Right atrium auricular region (tissue), 2 donors: ENCODE measurements around the gene NUMB. TPM values are rescaled to one million over a fixed set of nuclear protein-coding genes. Genes with fewer than 3 reads are reported as not detected.

Source experiments
- DNase-seq: peaks from one replicate; pipeline ENCODE4 v3.0.0-alpha.2; 2019; ENCODE audit warnings: low spot score
- H3K27ac ChIP-seq, 2 donors: fragments of 200-600 bp; sonication (generic); 1 replicate in 1 of 2; 2 replicates in 1 of 2; pipeline ENCODE4 v1.5.1; 2016 to 2019
- H3K27me3 ChIP-seq, 2 donors: fragments of 200-600 bp; sonication (generic); one replicate each; pipeline versions ENCODE4 v1.5.1 to v1.6.0; 2017 to 2019
- H3K36me3 ChIP-seq: fragments of 200-600 bp; sonication (generic); one replicate; pipeline ENCODE4 v1.5.1; 2016
- H3K4me1 ChIP-seq, 2 donors: fragments of 200-600 bp; sonication (generic); one replicate each; pipeline versions ENCODE4 v1.5.1 to v1.6.0; 2017 to 2019
- H3K4me3 ChIP-seq, 2 donors: fragments of 200-600 bp; sonication (generic); 1 replicate in 1 of 2; 2 replicates in 1 of 2; pipeline ENCODE4 v1.5.1; 2017 to 2019; ENCODE audit warnings: mild to moderate bottlenecking in 1 of 2, moderate library complexity in 1 of 2
- H3K9me3 ChIP-seq, 2 donors: fragments of 200-600 bp; sonication (generic); one replicate each; pipeline ENCODE4 v1.5.1; 2019
- CTCF ChIP-seq, 2 donors: fragments of 200-600 bp; sonication (generic); IDR thresholded peaks; one replicate each; pipeline ENCODE4 v1.5.1; 2019; ENCODE audit warnings: antibody characterized with exemption in 2 of 2
- total RNA-seq, 2 donors: library from RNA; depleted of rRNA; stranded (reverse); fragments of >200 nt; gene quantifications; one replicate each; pipeline ENCODE4 v1.1.0, GENCODE V29; 2016

The NUMB gene
- total RNA-seq, 2 donors from 2014 or later = 24.6 to 31.9 TPM

DNA sequence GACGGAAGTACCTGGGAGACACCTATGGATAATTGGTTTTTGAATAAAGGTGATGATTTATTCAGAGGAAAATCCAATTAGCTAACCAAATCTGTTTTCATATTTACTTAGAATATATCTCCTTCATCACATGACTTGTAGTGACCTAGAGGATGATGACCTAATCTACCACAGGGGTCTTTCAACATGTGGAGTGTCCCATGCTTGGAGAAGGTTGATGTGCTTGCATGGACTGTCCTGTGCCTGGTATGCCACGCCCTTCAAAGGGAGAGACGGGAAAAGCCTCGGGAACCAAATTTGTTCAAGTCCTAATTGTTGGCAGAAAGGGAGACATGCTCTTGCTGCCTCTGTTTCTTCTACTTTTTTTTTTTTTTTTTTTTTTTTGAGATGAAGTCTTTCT lies 232.8 kb downstream of the NUMB start:
- no peak for DNase-seq
- Histone ChIP-seq H3K27me3 (no peaks in the 10 kb centered on the region), H3K36me3 (peaks cover 8% of the 10 kb centered on the region), H3K27ac (no peak overlapping the region), H3K9me3 (no peaks in the 10 kb centered on the region), H3K4me1 (peaks cover 0 to 23% of the 10 kb centered on the region in 2 donors), H3K4me3 (no peak overlapping the region)
- TF ChIP-seq CTCF (IDR thresholded peaks at IDR 0.05) = no peak

Other genes with a start within 250 kb of the NUMB start
- gene PAPLN, start 221.0 kb downstream of the NUMB start, total RNA-seq = 1 to 10 TPM; 5.1 to 6.7 TPM
- 10 to 100 TPM; 14.0 to 15.6 TPM for gene RIOX1, start 32.4 kb upstream of the NUMB start, total RNA-seq
- 10 to 100 TPM; 13.6 to 19.8 TPM for gene ACOT1, start 78.6 kb upstream of the NUMB start, total RNA-seq
- gene HEATR4, start 100.4 kb upstream of the NUMB start, total RNA-seq = under 1 TPM in 1 of 2 donors, not detected in 1; 0.24 TPM
- 100 to 1,000 TPM; 119 to 154 TPM for gene ACOT2, start 110.7 kb upstream of the NUMB start, total RNA-seq
- gene ACOT4, start 133.3 kb upstream of the NUMB start, total RNA-seq = under 1 TPM; 0.52 to 0.63 TPM
- not detected for gene ACOT6, start 154.0 kb upstream of the NUMB start, total RNA-seq
- 1 to 10 TPM; 5.7 to 7.8 TPM for gene DNAL1, start 186.4 kb upstream of the NUMB start, total RNA-seq